Measurements from ENCODE around the gene WRAP53. TPM values are rescaled to one million over a fixed set of nuclear protein-coding genes. Genes with fewer than 3 reads are reported as not detected.

Gene WRAP53
- polyA plus RNA-seq, 3 donors = 6.3 to 9.8 (median 9.1) TPM

GRCh38 chr17:7705269-7706255 is 17.3 kb downstream of the WRAP53 start:
- H3K36me3 ChIP-seq (replicated peaks in 1 of 2; ENCODE audit: control insufficient read depth in 1 of 2, insufficient read depth in 2 of 2, low read length in 2 of 2) = peaks cover 7 to 27% of the 10 kb centered on the region in 2 donors
- intact Hi-C loops (cut with micrococcal nuclease) = no loop called here
- Mint-ChIP-seq H3K9me3 (peaks cover 0 to 14% (median 6%) of the 10 kb centered on the region in 7 donors), H3K4me3 (peak overlapping the region in 1 of 2 donors; percentile 70), H3K36me3 (peaks cover 35 to 42% of the 10 kb centered on the region in 2 donors), H3K27me3 (ENCODE audit: low read depth in 3 of 3) (peaks cover 49 to 63% (median 49%) of the 10 kb centered on the region in 3 donors), H3K4me1 (peaks cover 17% of the 10 kb centered on the region), H3K27ac (peak overlapping the region in 2 of 7 donors; percentile 46 to 72)
- no peak for TF ChIP-seq CTCF (IDR thresholded peaks at IDR 0.05)
- no peaks in the 10 kb centered on the region for H4K20me1 ChIP-seq (ENCODE audit: insufficient read depth, low read length)
- peak overlapping the region; percentile 34 for H3K4me2 ChIP-seq (replicated peaks; ENCODE audit: extremely low read depth, low read length, poor library complexity, severe bottlenecking)
- WGBS (ENCODE audit: insufficient coverage) = 6% methylated on average over 48 of the region's 50 CpGs
- no peak overlapping the region for H2AFZ ChIP-seq (ENCODE audit: insufficient read depth, low read depth, low read length, poor library complexity, severe bottlenecking)
- peaks cover 25 to 45% of the 10 kb centered on the region in 2 donors for H3K27me3 ChIP-seq (ENCODE audit: control insufficient read depth in 2 of 2, insufficient read depth in 2 of 2, low read length in 2 of 2)
- DNase-seq = peak in 1 of 3 donors; percentile 5
- H3K79me2 ChIP-seq (ENCODE audit: insufficient read depth, low read length) = no peaks in the 10 kb centered on the region
- H3K4me3 ChIP-seq (replicated peaks in 1 of 3; ENCODE audit: low read depth in 2 of 3, low read length in 3 of 3) = no peak overlapping the region
- peaks cover 0 to 12% of the 10 kb centered on the region in 2 donors for H3K9me3 ChIP-seq (replicated peaks in 1 of 2; ENCODE audit: control insufficient read depth in 1 of 2, insufficient read depth in 1 of 2, low read length in 2 of 2)
- H3K4me1 ChIP-seq (ENCODE audit: control insufficient read depth in 1 of 2, insufficient read depth in 2 of 2, low read length in 2 of 2) = peaks cover 5 to 17% of the 10 kb centered on the region in 2 donors
- H3K9ac ChIP-seq (ENCODE audit: insufficient read depth, low read length, poor library complexity, severe bottlenecking) = no peak overlapping the region
- no peak overlapping the region for H3K27ac ChIP-seq (ENCODE audit: low read depth in 1 of 2, low read length in 2 of 2)

GRCh38 chr17:7706631-7707354 is 18.5 kb downstream of the WRAP53 start:
- no peak overlapping the region for H3K27ac ChIP-seq (ENCODE audit: low read depth in 1 of 2, low read length in 2 of 2)
- no peaks in the 10 kb centered on the region for H3K79me2 ChIP-seq (ENCODE audit: insufficient read depth, low read length)
- H3K4me1 ChIP-seq (ENCODE audit: control insufficient read depth in 1 of 2, insufficient read depth in 2 of 2, low read length in 2 of 2) = peaks cover 11 to 23% of the 10 kb centered on the region in 2 donors
- peaks cover 49 to 74% (median 54%) of the 10 kb centered on the region in 3 donors for H3K27me3 Mint-ChIP-seq (ENCODE audit: low read depth in 3 of 3)
- H4K20me1 ChIP-seq (ENCODE audit: insufficient read depth, low read length) = no peaks in the 10 kb centered on the region
- H3K27ac Mint-ChIP-seq = no peak overlapping the region
- peaks cover 0 to 12% of the 10 kb centered on the region in 2 donors for H3K9me3 ChIP-seq (replicated peaks in 1 of 2; ENCODE audit: control insufficient read depth in 1 of 2, insufficient read depth in 1 of 2, low read length in 2 of 2)
- no peak overlapping the region for H3K4me3 ChIP-seq (replicated peaks in 1 of 3; ENCODE audit: low read depth in 2 of 3, low read length in 3 of 3)
- peaks cover 27 to 29% of the 10 kb centered on the region in 2 donors for H3K36me3 Mint-ChIP-seq
- H3K4me2 ChIP-seq (replicated peaks; ENCODE audit: extremely low read depth, low read length, poor library complexity, severe bottlenecking) = no peak overlapping the region
- H3K9me3 Mint-ChIP-seq = peaks cover 0 to 18% (median 6%) of the 10 kb centered on the region in 7 donors
- H3K4me3 Mint-ChIP-seq = peak overlapping the region in 1 of 2 donors; percentile 70
- peaks cover 27% of the 10 kb centered on the region for H3K4me1 Mint-ChIP-seq
- no peak for DNase-seq
- peaks cover 2 to 16% of the 10 kb centered on the region in 2 donors for H3K36me3 ChIP-seq (replicated peaks in 1 of 2; ENCODE audit: control insufficient read depth in 1 of 2, insufficient read depth in 2 of 2, low read length in 2 of 2)
- WGBS (ENCODE audit: insufficient coverage) = 86% methylated on average over 1 of the region's 3 CpGs
- H3K9ac ChIP-seq (ENCODE audit: insufficient read depth, low read length, poor library complexity, severe bottlenecking) = no peak overlapping the region
- H3K27me3 ChIP-seq (ENCODE audit: control insufficient read depth in 2 of 2, insufficient read depth in 2 of 2, low read length in 2 of 2) = peaks cover 25 to 50% of the 10 kb centered on the region in 2 donors
- TF ChIP-seq CTCF (IDR thresholded peaks at IDR 0.05) = no peak
- no peak overlapping the region for H2AFZ ChIP-seq (ENCODE audit: insufficient read depth, low read depth, low read length, poor library complexity, severe bottlenecking)
- intact Hi-C loops (cut with micrococcal nuclease) = no loop called here

Measured in CD14-positive monocyte (primary cell).